Measurements from ENCODE around the gene CRABP2.

CRABP2 gene

DNA sequence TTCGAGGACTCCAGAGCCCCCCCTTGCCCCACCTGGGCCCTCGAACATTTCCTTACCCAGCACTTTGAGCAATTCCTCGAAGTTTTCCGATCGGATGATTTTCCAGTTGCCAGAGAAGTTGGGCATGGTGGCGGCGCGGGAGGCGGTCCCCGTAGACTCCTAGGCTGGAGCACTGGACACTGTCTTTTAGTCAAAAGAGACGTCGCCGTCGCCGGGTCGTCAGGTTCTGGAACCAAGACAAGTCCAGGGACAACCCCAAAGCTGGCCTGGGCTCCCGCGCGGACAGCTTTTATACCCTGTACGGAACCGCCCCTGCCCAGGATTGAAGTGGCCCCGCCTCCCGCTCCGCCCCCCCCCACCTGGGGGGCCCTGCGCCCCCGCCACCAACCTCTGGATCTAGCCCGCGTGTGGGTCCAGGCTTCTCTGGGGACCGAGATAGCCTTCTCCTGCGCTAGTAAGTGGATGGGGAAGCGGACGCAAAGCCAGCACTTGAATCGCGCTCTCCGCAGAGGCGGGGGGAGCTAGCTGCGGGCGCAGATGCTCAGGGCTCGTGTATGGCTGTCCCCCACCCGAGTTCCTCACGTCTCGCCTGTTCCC lies at the start of gene CRABP2:
TSS of gene CRABP2 (minus strand) at position 263 of the 597 bp plus-strand sequence. CDS start at position 126, 137 bp downstream.
- no peak for DNase-seq

DNA sequence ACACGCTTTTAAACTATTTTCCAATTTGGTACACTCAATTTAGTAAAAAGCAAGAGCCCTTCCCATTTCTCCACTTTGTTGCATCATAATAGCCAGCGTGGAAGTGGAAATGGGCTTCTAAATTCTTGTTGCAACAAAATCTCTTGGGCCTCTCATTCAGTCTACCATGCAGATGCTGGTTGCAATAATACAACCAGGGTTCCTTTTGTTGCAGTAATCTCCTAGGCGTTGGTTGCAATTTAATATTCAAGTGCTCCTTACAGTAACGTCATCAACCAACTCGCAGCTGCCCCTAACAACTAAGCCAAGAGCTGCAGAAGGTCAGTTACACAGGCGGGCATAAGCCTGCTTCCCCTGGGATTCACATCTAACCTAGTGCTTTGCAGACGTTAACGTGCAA lies 48.8 kb upstream of the CRABP2 start:
- DNase-seq, result peak; percentile 25

DNA sequence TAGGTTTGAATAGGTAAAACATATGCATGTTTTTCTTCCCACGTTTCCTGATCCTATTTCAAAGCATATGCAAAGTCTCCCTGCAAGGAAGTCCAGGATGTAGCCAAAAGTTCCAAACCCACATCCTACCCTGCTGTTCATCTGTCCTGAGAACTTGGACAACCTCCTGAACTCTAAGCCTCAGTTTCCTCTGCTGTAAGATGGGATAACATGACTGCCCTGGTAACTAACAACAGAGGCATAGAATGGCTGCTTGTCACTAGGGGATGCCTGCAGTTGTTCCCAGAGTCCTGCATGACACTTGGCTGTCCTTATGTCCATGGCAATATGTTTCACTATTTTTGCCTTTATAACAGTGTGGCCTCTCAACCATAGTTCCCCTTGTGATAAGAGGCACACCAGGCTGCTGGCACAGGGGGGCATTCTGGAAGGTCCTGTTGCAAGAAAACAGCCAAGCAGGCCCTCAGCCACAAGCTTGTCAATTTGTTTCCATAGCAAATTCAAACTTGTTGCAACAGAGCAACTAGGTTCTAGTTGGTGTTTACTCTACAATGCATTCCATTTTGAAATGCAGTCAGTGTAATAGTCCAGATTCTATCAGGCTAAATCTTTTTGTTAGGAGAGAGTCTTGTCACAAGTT lies 47.6 kb upstream of the CRABP2 start:
- DNase-seq, result no peak

DNA sequence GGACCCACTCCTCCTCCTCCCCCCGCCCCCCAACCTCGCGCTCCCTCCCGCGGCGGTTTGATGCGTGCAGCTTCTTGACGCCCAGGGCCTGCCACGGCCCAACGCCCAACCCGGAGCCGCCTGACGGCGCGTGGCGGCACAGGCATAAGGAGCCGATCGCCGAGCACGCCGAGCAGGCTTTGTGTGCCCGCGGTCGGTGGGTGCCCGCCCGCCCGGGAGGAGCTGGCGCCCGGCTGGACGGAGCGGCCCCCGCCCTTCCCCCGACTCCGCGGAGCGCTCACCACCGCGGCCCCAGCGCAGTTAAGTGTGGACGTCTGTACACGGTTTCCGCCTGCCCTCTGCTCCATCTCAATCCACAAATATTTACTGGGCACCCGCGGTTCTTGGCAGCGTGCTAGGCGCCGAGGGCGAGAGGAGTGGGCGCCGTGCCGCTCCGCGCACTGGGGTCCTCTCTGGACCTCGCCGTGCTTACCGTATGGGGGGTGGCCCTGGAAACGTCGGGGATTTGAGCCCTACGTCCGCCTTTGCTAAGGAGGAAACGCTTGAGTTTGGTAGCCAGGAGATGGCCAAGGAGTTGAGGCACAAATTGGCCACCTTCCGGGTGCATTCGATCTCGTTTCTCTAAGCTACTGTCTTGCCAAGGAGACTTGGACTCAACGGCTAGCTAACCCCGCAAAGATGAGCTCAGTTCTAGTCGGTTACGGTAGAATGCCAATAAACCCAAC lies 46.5 kb upstream of the CRABP2 start:
- DNase-seq, result peak; percentile 99

DNA sequence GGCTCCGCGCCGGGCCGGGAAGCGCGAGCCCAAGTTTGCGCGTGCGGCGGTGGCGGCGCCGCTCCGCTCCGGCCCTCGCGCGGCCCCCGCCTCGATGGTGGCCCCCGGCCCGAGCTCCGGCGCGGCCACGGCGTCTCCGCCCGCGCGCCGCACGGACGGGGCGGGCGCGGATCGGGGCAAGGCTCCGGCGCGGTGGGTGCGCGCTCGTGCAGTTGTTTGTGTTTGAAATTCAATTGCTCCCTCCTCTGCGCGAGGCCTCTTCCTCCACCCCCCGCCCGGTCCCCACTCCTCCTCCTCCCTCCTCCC lies 46.0 kb upstream of the CRABP2 start, which contains the start of gene HDGF:
TSS of gene HDGF (minus strand) at position 225 of the 306 bp plus-strand sequence. CDS start 246 bp downstream, outside the sequence.
- DNase-seq, result no peak

DNA sequence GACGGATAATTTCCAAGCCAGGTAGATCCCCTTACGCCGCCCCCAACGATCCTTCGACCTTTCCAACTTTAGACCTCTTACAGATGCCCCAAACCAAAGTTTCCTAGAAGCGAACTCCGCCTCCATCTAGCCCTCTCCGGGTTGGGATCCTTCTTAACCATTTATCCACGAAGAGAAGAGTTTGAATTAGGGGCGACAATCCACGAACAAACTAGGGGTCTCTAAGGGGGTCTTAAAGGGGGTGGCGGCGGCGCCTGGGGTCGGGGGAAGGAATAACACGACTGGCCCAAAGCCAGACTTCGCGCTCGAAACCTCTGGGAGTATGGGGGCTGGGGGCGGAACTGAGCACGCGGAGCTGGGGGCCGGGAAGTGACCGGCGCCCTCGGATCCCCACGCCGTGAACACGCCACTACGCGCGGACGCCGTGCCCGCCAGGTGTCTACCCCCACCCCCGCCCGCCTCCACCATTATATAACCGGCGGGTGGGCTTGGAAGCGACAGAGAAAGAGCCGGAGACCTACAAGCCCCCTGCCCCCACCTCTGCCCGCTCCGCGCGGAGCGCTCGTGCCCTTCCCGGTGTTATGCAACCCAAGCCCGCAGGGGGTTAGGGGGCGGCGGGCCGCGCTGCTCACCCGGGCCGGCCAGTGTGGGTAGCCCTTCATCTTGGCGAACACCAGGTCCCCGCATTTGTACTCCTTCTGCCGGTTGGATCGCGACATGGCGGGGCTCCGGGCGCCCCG lies 45.5 kb upstream of the CRABP2 start:
- DNase-seq, result peak; percentile 64

DNA sequence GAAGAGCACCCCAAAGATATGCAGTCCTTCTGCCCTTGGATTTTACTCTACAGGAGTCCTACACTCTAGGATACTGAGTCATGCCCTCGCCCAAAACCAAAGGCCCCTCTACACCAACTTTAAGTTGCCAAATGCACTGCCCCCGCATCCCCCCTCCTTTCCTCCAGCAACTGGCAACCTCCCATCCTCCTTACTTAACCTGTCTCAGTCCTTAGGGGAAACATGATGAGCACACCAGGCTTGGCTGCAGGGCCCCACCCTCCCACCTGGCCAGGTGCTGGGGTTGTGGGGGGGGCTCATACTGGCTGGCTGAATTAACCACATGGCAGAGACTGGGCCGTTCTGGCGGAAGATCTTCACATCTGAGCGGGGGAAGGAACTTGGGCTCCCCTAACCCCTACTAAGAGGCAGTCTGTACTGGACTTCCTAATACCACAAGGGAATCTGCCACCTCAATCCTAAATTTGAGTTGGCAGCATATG lies 44.8 kb upstream of the CRABP2 start:
- DNase-seq, result no peak

DNA sequence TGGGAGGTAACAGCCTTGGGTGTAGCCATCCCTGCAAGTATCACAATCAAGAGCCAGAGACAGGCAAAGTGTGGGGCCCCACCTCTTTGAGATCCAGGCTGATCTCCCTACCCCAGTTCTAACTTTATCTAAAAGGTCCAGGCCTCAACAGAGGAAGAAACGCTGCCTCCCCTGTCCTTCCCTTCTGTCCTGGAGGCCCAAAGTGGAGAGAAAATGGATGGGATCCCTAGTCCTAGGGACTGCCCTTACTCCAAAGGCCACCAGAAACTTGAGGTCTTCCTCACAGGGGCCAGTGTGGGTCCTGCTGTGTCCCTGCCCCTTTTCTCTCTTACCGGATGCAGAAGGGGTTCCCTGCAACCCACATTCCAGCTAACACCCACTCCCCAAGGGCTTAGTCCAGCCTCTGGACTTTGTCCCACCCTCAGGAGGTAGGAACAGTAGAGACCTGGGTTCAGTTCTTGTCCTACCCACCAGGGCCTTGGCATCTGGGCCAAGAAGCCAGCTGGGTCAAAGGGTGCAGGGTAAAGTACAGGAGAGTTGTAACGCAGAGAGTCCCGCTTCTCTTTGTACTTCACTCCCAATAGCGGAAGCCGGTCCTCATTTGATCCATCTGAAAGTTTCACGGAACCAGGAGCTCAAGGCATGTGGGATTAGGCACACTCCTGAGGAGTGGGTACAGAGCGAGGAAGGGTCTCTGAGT lies 44.2 kb upstream of the CRABP2 start:
- no peak for DNase-seq

DNA sequence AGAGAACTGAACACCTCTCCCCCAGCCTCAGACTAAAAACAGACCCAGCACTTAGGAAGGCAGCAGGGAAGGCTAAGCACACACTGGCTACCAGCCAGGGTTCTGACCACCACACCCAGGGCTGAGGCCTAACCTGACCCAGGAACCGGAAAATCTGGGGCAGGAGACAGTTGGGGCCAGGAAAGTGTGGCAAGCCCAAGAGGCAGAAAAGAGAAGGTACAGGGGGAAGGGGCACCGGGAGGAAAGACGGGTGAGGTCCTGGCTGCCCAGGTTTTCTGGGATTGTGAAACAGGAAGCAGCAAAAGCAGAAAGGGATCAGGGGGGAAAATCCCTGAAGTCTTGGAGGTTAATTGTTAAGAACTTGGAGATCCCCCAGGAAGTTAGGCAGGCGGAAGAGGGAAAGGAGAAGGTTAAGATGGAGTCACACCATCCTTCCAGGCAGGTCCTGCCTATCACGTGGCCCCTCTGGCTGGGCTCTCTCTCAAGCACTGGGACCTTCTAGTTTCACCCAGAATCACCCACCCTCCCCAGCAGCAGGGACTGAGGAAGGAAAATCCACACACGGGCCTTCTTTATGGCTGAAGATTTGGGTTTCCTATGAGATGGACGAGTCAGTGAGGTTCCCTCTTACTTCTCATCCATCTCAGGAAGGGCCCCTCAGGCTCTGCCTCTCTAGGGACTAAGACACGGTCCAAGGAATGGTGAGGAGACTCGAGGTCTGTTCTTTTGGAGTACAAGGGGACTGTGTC lies 43.5 kb upstream of the CRABP2 start:
- peak; percentile 67 for DNase-seq

DNA sequence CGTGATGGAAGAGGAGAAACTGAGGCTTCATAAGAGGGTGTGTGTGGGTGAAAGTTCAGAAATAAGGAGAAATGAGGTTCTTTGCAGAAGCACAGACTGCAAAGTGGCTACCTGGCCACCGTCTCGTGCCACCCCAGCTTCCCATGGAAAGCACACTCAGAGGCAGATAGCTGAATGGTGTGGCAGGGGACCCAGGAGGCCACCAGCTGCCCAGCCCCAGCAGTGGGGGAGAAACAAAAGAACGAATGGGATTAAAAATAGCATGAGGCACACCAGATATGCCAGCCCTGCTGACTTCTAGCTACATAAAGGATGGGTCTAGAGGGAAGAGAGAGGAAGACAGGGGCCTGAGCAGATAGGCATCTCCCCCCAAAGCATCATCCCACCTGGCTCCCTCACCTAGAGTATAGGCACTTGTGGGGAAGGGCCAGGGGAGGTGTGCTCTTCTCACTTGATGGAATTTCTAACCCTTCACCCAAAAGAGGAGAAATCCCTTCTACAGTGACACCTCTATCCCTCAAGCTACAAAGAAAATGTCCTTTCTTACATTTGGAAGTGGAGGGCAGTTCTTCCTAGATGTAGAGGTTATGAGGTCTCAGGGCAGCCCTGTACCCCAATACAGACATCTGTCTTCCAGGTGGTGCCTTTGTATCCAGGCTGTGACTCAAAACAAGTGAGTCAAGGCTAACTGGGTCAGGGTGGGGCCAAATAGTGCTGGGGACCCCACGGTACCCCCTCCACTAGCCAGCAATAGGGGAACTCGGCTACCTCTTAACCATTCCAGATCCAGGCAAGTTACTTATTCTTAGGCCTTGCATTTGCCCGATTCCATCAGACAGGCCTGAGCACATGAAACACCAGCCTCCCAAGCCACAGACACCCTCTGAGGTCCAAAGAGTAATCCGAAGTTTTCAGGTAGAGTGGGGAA lies 42.6 kb upstream of the CRABP2 start:
- DNase-seq, result no peak

DNA sequence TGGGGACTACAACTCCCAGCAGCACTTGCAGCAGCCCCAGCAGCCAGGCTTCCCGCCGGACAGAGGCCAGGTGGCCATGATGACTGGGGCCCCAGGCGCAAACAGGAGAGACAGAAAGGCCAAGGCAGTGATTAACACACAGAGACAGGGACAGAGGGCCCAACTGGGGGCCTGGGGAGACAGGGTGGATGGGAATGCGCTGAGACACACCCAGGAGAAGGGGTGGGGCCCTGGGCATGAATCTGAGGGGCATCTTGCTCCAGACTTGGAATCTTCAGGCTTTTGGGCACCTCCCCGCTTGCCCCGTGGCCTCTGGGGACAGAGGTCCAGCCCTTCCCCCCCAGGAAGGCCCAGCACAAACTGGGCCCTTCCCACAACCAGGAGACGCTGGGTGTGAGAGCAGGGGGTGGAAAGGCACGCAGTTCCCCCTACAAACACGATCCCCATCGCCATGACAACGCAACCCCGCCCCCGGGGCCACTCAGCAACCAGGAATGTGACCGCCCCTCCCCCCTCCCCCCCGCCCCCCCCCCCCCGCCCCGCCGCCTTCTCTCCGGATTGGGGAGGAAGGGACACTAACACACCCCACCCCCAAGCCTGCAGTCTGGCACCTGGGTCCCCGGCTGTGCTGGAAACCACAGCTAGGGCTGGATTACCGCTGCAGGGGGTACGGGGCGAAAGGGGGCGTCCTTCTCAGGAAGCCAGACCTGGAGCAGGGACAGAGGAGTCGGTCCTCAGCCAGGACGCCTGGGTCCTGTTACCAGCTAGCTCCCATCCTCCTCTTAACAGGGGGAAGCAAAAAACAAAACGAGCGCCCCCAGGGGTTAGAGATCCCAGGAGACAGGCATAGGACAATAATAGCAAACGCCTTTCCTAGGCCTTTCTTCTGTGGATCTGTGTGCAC lies 41.6 kb upstream of the CRABP2 start:
- peak; percentile 97 for DNase-seq

DNA sequence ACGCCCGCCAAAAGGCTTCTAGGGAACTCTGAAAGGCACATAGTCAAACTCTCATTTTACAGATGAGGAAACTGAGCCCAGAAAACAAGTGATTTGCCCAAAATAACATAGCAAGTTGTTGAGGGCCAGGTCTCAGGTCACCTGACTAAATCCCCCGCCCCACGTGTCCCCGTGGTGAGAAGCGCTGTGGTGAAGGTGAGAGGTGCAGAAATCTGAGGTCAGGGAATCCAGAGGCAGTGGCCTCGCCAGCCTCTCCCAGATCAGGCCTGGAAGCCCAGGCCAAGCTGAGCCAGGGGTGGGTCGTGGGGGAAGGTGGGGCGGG lies 41.0 kb upstream of the CRABP2 start:
- no peak for DNase-seq

DNA sequence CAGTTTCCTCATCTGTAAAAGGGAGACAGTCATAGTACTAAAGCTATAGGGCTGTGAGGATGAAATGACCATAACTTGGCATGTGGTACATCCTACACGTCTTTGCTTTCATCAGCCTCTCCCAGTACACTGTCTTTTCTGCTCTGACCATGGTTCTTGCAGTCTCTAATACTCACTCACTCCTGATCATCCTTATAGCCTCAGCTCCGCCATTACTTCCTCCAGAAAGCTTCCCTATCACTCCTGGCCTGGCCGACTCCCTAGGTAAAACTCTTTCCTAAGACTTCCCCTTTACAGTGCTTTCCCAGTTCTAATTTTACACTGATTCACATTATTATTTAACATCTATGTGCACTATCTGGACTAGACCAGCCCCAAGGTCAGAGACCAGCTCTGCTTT lies 40.5 kb upstream of the CRABP2 start:
- DNase-seq, result no peak

DNA sequence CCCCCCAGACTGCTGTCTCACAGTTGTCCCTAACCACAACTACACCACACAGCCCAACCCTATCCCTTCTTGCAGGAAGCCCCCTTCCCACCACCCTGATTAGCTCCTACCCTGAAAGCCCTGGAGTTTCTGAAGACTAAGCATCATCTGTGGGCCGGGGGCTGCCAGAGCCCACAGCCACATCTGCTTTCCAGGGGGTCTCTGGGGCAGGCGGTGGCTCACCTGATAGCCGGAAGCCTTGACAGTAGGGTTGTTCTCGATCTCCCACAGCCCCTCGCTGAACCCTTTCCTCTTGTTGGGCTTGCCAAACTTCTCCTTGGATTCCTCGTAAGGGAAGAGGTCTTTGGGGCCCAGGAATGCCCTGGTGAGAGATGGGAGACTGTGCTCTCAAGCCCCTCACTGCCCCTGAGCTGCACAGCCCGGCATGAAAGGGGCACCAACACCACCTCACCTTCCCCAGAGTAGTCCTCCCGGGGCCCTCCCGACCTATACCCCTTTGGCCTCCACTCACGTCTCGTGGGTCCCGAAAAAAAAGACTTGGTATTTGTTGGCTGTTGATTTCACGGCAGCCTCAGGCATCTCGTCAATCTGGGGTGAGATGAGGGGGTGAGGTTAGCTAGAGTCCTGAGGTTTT lies 39.5 kb upstream of the CRABP2 start:
- no peak for DNase-seq

DNA sequence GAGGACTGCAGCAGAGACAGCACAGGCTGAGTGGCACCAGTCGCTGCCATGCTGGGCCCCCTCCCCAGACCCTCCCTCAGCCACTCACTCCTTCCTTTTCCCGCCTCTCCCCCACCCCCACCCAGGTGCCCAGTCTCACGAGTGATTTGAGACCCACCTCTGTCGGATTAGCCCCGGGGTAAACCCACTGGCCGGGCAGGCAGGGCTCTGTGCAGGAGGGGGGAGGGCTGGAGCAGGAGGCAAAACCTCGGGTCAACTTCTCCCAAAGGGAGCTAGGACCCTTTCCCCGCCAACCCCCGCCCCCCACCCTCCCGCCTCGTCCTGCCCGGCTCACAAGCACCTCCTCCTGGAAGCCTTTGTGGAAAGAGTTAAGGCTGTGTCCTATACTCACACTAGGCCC lies 39.0 kb upstream of the CRABP2 start:
- no peak for DNase-seq

DNA sequence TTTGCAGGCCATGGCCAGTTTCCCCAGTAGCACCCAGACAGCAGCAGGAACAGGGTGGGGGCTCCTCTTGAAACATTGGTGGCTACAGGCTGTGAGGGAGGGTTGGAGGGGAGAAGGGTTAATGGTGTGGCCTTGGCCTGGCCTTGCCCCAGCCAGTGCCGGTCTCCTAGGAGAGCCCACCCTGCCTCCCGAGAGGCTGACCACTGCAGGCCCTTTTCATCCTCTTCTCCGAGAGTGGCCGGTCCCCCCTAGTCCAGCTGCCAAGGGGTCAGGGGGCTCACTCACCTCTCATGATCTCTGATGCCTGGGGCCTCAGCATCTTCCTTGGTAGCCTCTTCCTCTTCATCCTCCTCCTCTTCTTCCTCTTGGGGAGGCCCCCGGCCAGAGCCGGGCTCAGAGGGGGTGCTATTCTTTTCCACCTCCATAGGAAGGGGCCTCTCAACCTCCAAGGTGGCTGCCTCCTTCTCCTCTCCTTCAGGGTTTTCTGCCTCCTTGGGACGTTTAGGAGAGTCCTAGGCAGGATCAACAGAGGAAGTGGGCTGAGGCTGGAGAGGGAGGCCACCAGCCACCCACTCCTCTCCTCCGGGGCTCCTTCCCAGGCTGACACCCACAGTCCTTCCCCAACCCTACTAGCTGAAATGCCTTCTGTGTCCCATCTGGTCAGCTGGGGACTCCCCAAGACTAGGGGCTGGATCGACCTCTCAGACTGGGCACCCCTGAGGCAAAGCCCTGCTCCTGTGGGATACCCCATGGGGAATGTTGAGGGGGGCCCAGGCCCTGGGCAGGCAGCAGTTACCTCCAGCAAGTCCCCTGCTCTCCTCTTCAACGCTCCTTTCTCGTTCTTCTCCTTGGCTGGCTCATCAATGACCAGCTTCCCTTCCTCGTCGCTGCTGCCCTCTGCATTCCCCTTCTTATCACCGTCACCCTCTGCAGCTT lies 38.3 kb upstream of the CRABP2 start:
- no peak for DNase-seq

DNA sequence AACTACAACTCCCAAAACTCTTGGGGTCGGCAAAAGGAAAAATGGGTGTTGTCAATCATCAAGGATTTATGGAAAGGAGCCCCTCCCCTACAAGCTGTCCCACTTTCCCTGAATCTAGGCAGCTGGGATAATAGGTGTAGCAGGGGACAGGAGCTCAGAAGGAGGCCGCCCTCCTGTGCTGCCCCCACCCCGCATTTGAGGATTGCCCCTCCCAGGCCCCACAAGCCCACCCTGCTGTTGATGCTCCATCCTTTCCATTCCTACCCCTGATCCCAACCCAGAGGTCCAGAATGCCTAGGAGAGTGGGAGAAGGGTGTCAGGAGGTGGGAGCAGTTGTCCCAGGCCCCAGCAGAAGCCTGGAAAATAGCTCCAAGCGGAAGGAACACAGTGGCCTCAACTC lies 37.4 kb upstream of the CRABP2 start:
- no peak for DNase-seq

DNA sequence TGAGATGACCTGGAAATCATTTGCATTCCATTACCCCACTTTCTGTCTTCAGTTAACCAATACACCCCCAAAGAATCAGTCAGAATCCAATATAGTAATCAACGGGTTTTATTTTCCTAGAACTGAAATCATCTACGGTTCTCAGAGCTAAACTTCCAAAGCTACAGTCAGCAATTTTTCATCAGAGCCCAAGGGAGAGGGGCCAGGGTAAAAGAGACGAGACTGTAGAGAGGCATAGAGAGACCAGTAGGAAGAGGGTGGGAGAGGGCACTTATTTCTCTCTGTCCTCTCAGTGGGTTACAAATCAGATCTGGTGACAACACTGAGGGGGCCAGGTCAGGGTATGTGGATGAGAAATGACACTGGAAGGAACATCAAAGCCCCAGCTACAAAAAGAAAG lies 36.6 kb upstream of the CRABP2 start:
- no peak for DNase-seq
